ENCODE data around the gene DUOXA1.

DNA sequence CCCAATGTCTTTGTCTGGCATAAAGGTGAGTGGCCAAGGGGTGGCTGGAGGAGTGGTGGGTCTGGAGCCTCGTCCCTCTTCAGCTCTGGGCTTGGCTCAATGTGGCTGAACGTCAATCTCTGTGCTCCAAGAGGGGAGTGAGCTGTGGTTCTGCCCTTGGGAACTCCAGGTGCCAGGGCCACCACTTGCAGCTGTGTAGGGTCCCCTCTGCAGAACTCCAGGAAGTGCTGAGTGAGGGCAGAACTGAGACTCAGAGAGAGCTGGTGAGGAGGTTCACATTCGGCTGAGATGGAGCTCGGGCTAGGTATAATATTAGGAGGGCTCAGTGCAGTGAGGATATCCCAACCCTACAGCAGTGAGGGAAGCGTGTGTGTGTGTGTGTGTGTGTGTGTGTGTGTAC, 11.7 kb upstream of the DUOXA1 start:
- TF ChIP-seq POLR2AphosphoS5 (IDR thresholded peaks at IDR 0.05; ENCODE audit: borderline replicate concordance, low read depth, low read length) (no peak), EZH2 (IDR thresholded peaks at IDR 0.05) (no peak), FOXP2 (optimal IDR thresholded peaks at IDR 0.05; ENCODE audit: control extremely low read depth, extremely low read length, insufficient read depth) (no peak)
